GM19099 (cell line): ENCODE data around the gene PAX2.

Experiments used
- POLR2A ChIP-seq: IDR thresholded peaks from 3 replicates; pipeline ENCODE4 v1.6.1; 2011; ENCODE audit warnings: low read depth; ENCODE audit not compliant: insufficient read length; ENCODE audit errors: extremely low read depth

Gene PAX2

GRCh38 chr10:100751211-100751933, 6.0 kb downstream of the PAX2 start:
- TF ChIP-seq POLR2A = no peak

- TF ChIP-seq POLR2A = no peak
These were observed 10.4 kb downstream of the PAX2 start for GRCh38 chr10:100755821-100756220.

GRCh38 chr10:100759331-100759730, 13.9 kb downstream of the PAX2 start:
- TF ChIP-seq POLR2A = no peak

GRCh38 chr10:100760726-100761125, 15.3 kb downstream of the PAX2 start:
- no peak for TF ChIP-seq POLR2A

- TF ChIP-seq POLR2A = no peak
These were observed 15.8 kb downstream of the PAX2 start for GRCh38 chr10:100761191-100761590.

GRCh38 chr10:100763043-100763747, 17.8 kb downstream of the PAX2 start:
- TF ChIP-seq POLR2A = no peak

GRCh38 chr10:100766693-100767421, 21.5 kb downstream of the PAX2 start:
- no peak for TF ChIP-seq POLR2A

GRCh38 chr10:100767422-100767775, 22.0 kb downstream of the PAX2 start:
- no peak for TF ChIP-seq POLR2A

- TF ChIP-seq POLR2A = no peak
These were observed 24.1 kb downstream of the PAX2 start for GRCh38 chr10:100769481-100769880.

- no peak for TF ChIP-seq POLR2A
These were observed 28.3 kb downstream of the PAX2 start for GRCh38 chr10:100773646-100774045.

- TF ChIP-seq POLR2A = no peak
These were observed 28.8 kb downstream of the PAX2 start for GRCh38 chr10:100774223-100774622.

- no peak for TF ChIP-seq POLR2A
These were observed 29.5 kb downstream of the PAX2 start for GRCh38 chr10:100774876-100775275.

GRCh38 chr10:100775386-100775785, 30.0 kb downstream of the PAX2 start:
- no peak for TF ChIP-seq POLR2A

- TF ChIP-seq POLR2A = no peak
These were observed 30.5 kb downstream of the PAX2 start for GRCh38 chr10:100775871-100776270.

GRCh38 chr10:100776671-100777070, 31.3 kb downstream of the PAX2 start:
- TF ChIP-seq POLR2A = no peak

GRCh38 chr10:100779329-100779728, 33.9 kb downstream of the PAX2 start:
- TF ChIP-seq POLR2A = no peak
